GM10266 (cell line): ENCODE data around the gene WRNIP1.

Experiments used
- DNase-seq: peaks from one replicate; pipeline ENCODE4 v3.0.0; 2012; ENCODE audit errors: extremely low spot score
- CTCF ChIP-seq: IDR thresholded peaks from 2 replicates; pipeline ENCODE4 v1.5.1; 2012; ENCODE audit warnings: mild to moderate bottlenecking, low read depth; ENCODE audit not compliant: control insufficient read depth, insufficient read depth; ENCODE audit errors: missing control alignments

Gene WRNIP1

GRCh38 chr6:2781685-2782355 lies 16.6 kb downstream of the WRNIP1 start:
- TF ChIP-seq CTCF: no peak
- DNase-seq: no peak

- no peak for TF ChIP-seq CTCF
- DNase-seq: no peak
These were observed 17.1 kb downstream of the WRNIP1 start for GRCh38 chr6:2782356-2782708.

GRCh38 chr6:2782825-2783187 lies 17.6 kb downstream of the WRNIP1 start:
- TF ChIP-seq CTCF: no peak

GRCh38 chr6:2783188-2783963 lies 18.2 kb downstream of the WRNIP1 start:
- DNase-seq: no peak
- no peak for TF ChIP-seq CTCF

More at GRCh38 chr6:2782825-2783187, 17.6 kb downstream of the WRNIP1 start:
- no peak for DNase-seq

GRCh38 chr6:2784061-2784460 lies 18.9 kb downstream of the WRNIP1 start:
- no peak for TF ChIP-seq CTCF
- no peak for DNase-seq

- DNase-seq: no peak
- TF ChIP-seq CTCF: no peak
These were observed 19.7 kb downstream of the WRNIP1 start for GRCh38 chr6:2784930-2785329.

GRCh38 chr6:2786269-2786668 lies 21.1 kb downstream of the WRNIP1 start:
- DNase-seq: no peak
- no peak for TF ChIP-seq CTCF
